K562 (cell line): ENCODE data around the gene SCARF1. TPM values are rescaled to one million over a fixed set of nuclear protein-coding genes. Genes with fewer than 3 reads are reported as not detected.

Experiments used
- CTCF ChIP-seq, 3 experiments: IDR thresholded peaks in 2 of 3; conservative IDR thresholded peaks in 1 of 3; 2 replicates each; pipeline ENCODE4 v1.5.1; 2011 to 2012; ENCODE audit warnings: low read length in 3 of 3, mild to moderate bottlenecking in 3 of 3, control low read depth in 2 of 3, improper control_type of control experiment in 1 of 3, inconsistent platforms in 1 of 3, low read depth in 1 of 3, mixed read lengths in 1 of 3, moderate library complexity in 1 of 3; ENCODE audit not compliant: insufficient read depth in 2 of 3
- ETV6 ChIP-seq, 3 experiments: fragments of 150-350 bp in 1 of 3; sonication (generic) in 1 of 3; formaldehyde crosslinking in 1 of 3; IDR thresholded peaks; 2 replicates each; pipeline versions ENCODE4 v1.6.1 to v1.8.0; 2014 to 2022; ENCODE audit warnings: borderline replicate concordance in 2 of 3, low read depth in 2 of 3, antibody characterized with exemption in 1 of 3, low read length in 1 of 3, mild to moderate bottlenecking in 1 of 3, missing genetic modification reagents in 1 of 3
- FOS ChIP-seq: IDR thresholded peaks from 3 replicates; pipeline ENCODE4 v1.6.1; 2011; ENCODE audit not compliant: insufficient read length; ENCODE audit errors: extremely low read depth
- HBP1 ChIP-seq: fragments of 450-650 bp; formaldehyde crosslinking; IDR thresholded peaks from 2 replicates; pipeline ENCODE4 v1.4.0; 2022; ENCODE audit warnings: missing genetic modification characterization
- ILF3 ChIP-seq: fragments of 450-650 bp; IDR thresholded peaks from 2 replicates; pipeline ENCODE4 v1.6.1; 2018; ENCODE audit warnings: antibody characterized with exemption, mild to moderate bottlenecking, moderate library complexity, borderline replicate concordance
- L3MBTL2 ChIP-seq: fragments of 450-650 bp; IDR thresholded peaks from 2 replicates; pipeline ENCODE4 v1.6.1; 2016; ENCODE audit warnings: mild to moderate bottlenecking, moderate library complexity
- LARP7 ChIP-seq: fragments of 450-650 bp; IDR thresholded peaks from 2 replicates; pipeline ENCODE4 v1.6.1; 2016
- MYNN ChIP-seq, 2 experiments: sonication (generic); formaldehyde crosslinking in 1 of 2; IDR thresholded peaks; 2 replicates each; pipeline versions ENCODE4 v1.5.0 to v1.6.1; 2016 to 2020; ENCODE audit warnings: antibody characterized with exemption in 1 of 2, missing genetic modification reagents in 1 of 2
- PATZ1 ChIP-seq: fragments of 250-450 bp; sonication (Bioruptor Pico); IDR thresholded peaks from 2 replicates; pipeline ENCODE4 v1.5.0; 2020; ENCODE audit warnings: mild to moderate bottlenecking, borderline replicate concordance
- PHTF2 ChIP-seq: fragments of 250-450 bp; sonication (Bioruptor Pico); IDR thresholded peaks from 2 replicates; pipeline ENCODE4 v1.5.0; 2021; ENCODE audit warnings: mild to moderate bottlenecking
- RB1 ChIP-seq: fragments of 450-650 bp; IDR thresholded peaks from 2 replicates; pipeline ENCODE4 v1.6.1; 2017; ENCODE audit warnings: low read depth, mild to moderate bottlenecking
- RBM15 ChIP-seq: fragments of 200-400 bp; formaldehyde crosslinking; IDR thresholded peaks from 2 replicates; pipeline ENCODE4 v1.6.1; 2018; ENCODE audit warnings: mild to moderate bottlenecking, low read length, moderate library complexity; ENCODE audit not compliant: insufficient read depth
- SMAD2 ChIP-seq: fragments of 150-350 bp; IDR thresholded peaks from 2 replicates; pipeline ENCODE4 v1.6.1; 2014; ENCODE audit warnings: low read depth, mild to moderate bottlenecking, low read length
- SMARCE1 ChIP-seq: fragments of 450-650 bp; IDR thresholded peaks from 2 replicates; pipeline ENCODE4 v1.7.1; 2016; ENCODE audit warnings: mild to moderate bottlenecking
- YY1 ChIP-seq, 3 experiments: IDR thresholded peaks; 2 replicates each; pipeline ENCODE4 v1.6.1; 2011; ENCODE audit warnings: low read length in 2 of 3, mild to moderate bottlenecking in 2 of 3, moderate library complexity in 2 of 3, borderline replicate concordance in 1 of 3, control low read depth in 1 of 3, low read depth in 1 of 3; ENCODE audit not compliant: insufficient read depth in 3 of 3, insufficient replicate concordance in 2 of 3, control insufficient read depth in 1 of 3, insufficient read length in 1 of 3; ENCODE audit errors: extremely low read depth in 1 of 3
- ZNF133 ChIP-seq: fragments of 250-450 bp; sonication (Bioruptor Pico); IDR thresholded peaks from 2 replicates; pipeline ENCODE4 v1.4.0; 2020; ENCODE audit warnings: mild to moderate bottlenecking
- ZNF395 ChIP-seq: fragments of 200-800 bp; sonication (Bioruptor generic); IDR thresholded peaks from 2 replicates; pipeline ENCODE4 v1.6.1; 2017; ENCODE audit warnings: missing genetic modification characterization, missing compliant biosample characterization
- ZNF668 ChIP-seq: fragments of 250-450 bp; sonication (Bioruptor Pico); IDR thresholded peaks from 2 replicates; pipeline ENCODE4 v1.8.0; 2022; ENCODE audit warnings: mild to moderate bottlenecking, inconsistent platforms
- ZNF76 ChIP-seq: fragments of 250-450 bp; sonication (Bioruptor Pico); IDR thresholded peaks from 2 replicates; pipeline ENCODE4 v1.4.0; 2020; ENCODE audit warnings: mild to moderate bottlenecking, moderate library complexity, borderline replicate concordance
- polyA plus RNA-seq, 8 experiments: library from polyadenylated mRNA; depleted of rRNA in 4 of 8; stranded (reverse) in 5 of 8; unstranded in 3 of 8; fragments of >200 nt; fragmentation: Nextera tagmentation in 2 of 8; fragmentation: Illumina TruSeq in 1 of 8; extraction: Ambion mirVana in 2 of 8; extraction: Trizol in 1 of 8; gene quantifications; 2 replicates each; pipeline versions ENCODE4 v1.2.1 to v1.2.3, GENCODE V29; 2011 to 2014; ENCODE audit warnings: inconsistent platforms in 1 of 8, missing spikeins in 1 of 8
- total RNA-seq, 7 experiments: library from RNA; depleted of rRNA in 6 of 7; stranded (reverse); fragments of >200 nt in 6 of 7; fragmentation: Illumina TruSeq in 2 of 7; extraction: Trizol in 2 of 7; gene quantifications; 2 replicates each; pipeline versions ENCODE4 v1.2.1 to v1.2.3, GENCODE V29; 2011 to 2021; ENCODE audit warnings: low replicate concordance in 1 of 7

SCARF1 gene
- total and polyA plus RNA-seq, 9 of the 15 experiments (the other 6 are each of a cell fraction or from before 2014, with no cell fraction given), result 0.04 to 2.1 (median 0.63) TPM

GRCh38 chr17:1590029-1590746 is 55.3 kb downstream of the SCARF1 start (continued):
- TF ChIP-seq ETV6 (IDR thresholded peaks at IDR 0.05; ENCODE audit: borderline replicate concordance in 1 of 2, low read depth in 2 of 2, low read length in 1 of 2) (no peak), ETV6 (CRISPR knock-in tag; IDR thresholded peaks at IDR 0.05; ENCODE audit: borderline replicate concordance) (no peak), YY1 (IDR thresholded peaks at IDR 0.05; ENCODE audit: borderline replicate concordance in 1 of 3, control insufficient read depth in 1 of 3, extremely low read depth in 1 of 3, insufficient read depth in 3 of 3, insufficient read length in 1 of 3, insufficient replicate concordance in 2 of 3, low read depth in 1 of 3, low read length in 2 of 3) (no peak), PATZ1 (CRISPR knock-in tag) (no peak), FOS (peak; percentile 46), PHTF2 (no peak), ZNF76 (CRISPR knock-in tag) (no peak), LARP7 (no peak), RB1 (no peak), SMAD2 (no peak), ZNF133 (CRISPR knock-in tag) (no peak), MYNN (IDR thresholded peaks at IDR 0.05) (0 out of 2 replicates have a peak, but pooled peaks have one; percentile 27), MYNN (CRISPR knock-in tag; IDR thresholded peaks at IDR 0.05) (no peak), ZNF668 (CRISPR knock-in tag) (no peak), ZNF395 (CRISPR knock-in tag) (0 out of 2 replicates have a peak, but pooled peaks have one; percentile 36), RBM15 (no peak), ILF3 (no peak), L3MBTL2 (peak; percentile 27; the same call in 1 of the 2 replicates), SMARCE1 (peak; percentile 84), CTCF (IDR thresholded peaks at IDR 0.05 in 2 of 3, conservative IDR thresholded peaks at IDR 0.05 in 1 of 3; ENCODE audit: insufficient read depth in 2 of 3, low read depth in 1 of 3, low read length in 3 of 3) (no peak), HBP1 (CRISPR knock-in tag) (no peak)
